GM19452 (cell line): ENCODE data around the gene CNDP1.

ENCODE experiments used
- ATAC-seq: cut with Tn5 transposase; IDR thresholded peaks from one replicate; pipeline ENCODE4 v1.9.1; 2021; ENCODE audit not compliant: unreplicated experiment

CNDP1 gene

DNA sequence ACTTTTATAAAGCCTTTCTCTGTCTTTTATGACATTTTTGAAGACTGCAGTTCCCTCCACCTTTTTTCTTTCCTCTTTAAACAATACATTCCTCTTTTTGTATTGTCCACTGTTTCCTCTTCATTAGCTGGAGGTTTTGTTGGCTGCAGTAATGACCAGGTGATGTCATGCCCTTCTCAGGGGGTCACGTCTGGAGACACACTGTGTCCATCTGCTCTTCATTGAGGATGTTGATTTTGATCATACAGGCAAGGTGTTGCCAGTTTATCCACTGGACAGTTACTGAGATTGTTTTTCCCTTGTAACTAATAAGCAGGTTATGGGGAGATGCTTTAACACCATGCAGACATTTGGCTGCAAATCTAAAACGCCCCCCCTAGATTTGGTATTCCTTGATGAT lies 83.2 kb downstream of the CNDP1 start:
- ATAC-seq, result no peak

DNA sequence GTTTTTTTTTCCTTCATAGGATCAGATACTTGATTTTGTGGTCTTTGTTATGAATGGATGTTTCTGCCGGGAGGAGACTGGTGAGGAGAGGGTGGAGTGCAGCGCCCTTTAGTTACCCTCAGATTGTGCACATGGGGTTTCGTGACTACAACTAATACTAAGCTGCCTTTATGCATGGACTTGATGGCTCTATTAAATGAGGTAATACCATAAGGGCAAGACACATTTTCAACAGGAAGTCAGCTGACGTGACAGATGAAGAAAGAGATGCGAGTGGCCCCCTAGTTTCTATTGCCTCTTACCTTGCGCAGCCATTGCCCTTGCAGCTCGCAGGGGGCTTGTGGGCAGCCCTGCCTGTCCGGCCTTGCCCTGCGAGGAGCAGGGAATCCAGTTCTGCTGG lies 87.8 kb downstream of the CNDP1 start:
- ATAC-seq, result no peak

DNA sequence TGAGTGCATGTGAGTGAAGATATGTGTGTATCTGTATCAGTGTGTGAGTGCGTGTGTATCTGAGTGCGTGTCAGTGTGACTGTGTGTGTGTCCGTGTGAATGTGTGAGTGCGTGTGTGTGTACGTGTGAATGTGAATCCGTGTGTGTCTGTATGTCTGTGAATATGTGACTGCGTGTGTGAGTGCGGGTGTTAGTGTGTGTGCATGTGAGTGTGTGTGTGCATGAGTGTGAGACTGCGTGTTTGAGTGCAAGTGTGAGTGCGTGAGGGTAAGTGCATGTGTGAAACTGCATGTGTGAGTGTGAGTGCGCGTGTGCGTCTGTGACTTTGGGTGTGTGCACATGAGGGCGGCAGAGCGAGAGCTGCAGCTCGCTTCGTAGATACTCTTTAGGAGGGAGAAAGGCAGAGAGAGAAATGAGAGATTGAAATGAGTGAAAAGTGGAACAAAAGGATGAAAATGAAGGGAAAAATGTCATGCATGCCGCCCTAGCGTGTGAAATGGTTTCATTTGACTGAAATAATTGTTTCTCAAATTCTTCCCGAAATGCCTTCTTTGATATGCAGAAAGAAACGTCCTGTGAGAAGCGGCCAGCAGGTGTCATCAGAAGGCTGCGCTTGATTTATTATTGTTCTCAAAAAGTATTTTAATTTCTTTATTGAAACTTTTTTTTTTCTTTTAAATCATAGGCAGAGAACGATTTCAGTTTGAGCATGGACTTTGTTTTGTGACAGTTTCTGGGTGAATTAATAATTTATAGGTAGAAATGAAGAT lies 88.9 kb downstream of the CNDP1 start:
- ATAC-seq, result no peak

DNA sequence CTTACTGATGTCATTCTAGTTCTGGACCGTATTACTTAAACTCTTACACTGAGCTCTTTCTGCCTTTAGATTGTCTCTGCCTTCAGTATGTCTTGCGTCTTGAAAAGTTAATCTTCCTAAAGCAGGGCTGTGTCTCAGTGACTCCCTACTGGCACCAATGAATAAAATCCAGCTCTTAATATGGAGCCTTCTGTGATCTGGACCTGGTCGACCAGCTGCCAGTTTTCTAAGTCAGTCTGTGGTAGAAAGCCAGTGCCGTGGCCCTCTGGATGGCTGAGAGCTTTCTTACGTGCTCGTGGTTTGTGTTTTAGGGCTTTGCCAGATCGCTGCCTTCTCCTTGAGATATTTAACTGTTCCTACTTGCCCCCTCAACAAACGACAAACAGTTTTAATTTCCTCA lies 90.2 kb downstream of the CNDP1 start:
- ATAC-seq, result no peak

DNA sequence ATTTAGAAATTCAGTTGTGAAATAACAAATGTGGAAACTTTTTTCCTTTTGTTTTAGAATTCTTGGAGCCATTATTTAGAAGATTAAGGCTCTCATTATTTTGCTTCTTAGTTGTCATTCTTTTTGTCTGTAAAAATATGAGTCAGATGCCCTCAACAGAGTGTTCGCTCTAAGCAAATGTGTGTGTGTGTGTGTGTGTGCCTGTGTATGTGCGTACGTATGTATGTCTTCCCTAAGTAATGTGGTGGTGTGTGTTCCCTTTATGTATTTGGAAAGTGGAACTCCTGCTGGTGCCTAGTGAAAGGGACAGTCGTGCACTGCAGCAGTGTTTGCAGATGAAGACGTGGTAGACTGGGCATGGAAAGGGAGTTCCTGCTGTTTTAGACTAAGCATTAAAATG lies 90.9 kb downstream of the CNDP1 start:
- no peak for ATAC-seq

DNA sequence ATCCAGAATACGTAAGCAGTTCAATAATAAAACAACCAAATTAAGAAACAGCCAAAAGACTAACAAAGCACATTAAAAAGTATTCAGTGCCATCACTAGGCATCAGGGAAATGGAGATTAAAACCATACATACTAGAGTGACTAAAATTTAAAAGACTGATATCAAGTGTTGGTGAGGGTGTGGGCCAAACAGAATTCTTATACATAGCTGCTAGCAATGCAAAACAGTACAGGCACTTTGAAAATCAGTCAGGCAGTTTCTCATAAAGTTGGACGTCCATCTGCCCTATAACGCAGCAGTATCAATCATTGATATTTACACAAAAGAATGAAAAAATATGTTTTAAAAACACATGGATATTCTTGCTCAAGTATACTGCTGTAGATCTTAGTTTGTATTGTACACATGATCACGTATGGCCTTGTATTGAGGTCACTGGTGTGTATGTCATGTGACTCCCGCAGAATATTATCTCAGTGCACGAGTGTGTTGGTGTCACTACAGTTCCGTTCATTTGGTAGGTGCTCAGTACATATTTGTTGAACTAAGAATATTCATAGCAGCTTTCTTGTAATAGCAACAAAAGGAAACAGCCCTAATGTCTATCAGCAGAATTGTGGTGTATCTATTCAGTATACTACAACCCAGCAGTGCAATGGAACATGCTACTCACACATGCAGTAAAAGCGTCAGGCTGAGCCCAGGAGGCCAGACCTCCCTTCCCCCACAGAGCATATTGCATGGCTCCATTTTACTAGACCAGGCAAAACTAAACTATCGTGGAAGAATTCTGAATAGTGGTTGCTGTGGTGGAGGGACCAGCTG lies 92.0 kb downstream of the CNDP1 start:
- no peak for ATAC-seq

DNA sequence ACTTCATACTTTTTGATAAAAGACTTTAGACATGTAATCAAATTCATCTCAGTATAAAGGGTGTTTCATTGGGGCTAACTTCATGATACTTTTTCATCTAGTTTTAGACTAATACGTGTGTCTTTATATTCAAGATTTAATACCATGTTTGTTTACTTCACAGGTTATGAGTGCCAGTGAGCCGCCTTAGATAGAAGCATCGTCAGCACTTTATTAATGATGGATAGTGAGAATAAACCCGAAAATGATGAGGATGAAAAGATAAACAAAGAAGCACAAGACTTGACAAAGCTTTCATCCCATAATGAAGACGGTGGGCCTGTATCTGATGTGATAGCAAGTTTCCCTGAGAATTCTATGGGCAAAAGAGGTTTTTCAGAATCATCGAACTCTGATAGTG lies 96.5 kb downstream of the CNDP1 start:
- ATAC-seq, result no peak

DNA sequence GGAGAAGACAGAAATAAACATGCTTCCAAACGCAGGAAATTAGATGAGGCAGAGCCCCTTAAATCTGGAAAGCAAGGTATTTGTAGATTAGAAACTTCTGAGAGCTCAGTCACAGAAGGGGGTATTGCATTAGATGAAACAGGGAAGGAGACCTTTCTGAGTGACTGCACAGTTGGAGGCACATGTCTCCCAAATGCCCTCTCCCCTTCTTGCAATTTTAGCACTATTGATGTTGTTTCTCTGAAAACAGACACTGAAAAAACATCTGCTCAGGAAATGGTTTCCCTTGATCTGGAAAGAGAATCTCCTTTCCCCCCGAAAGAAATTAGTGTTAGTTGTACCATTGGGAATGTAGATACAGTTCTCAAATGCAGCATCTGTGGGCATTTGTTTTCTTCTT lies 96.9 kb downstream of the CNDP1 start:
- ATAC-seq, result no peak

DNA sequence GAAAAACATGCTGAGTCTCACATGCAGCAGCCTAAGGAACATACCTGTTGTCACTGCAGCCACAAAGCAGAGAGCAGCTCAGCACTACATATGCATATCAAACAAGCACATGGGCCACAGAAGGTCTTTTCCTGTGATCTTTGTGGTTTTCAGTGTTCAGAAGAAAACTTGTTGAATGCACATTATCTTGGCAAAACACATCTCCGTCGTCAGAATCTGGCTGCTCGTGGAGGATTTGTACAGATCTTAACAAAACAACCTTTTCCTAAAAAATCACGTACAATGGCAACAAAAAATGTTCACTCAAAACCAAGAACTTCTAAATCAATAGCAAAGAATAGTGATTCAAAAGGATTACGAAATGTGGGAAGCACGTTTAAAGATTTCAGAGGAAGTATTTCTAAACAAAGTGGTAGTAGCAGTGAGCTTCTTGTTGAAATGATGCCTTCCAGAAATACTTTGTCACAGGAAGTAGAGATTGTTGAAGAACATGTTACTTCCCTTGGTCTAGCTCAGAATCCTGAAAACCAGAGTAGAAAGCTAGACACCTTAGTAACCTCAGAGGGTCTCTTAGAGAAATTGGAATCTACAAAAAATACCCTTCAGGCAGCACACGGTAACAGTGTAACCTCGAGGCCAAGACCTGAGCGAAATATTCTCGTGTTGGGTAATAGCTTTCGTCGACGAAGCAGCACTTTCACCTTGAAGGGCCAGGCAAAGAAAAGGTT lies 97.5 kb downstream of the CNDP1 start:
- no peak for ATAC-seq

DNA sequence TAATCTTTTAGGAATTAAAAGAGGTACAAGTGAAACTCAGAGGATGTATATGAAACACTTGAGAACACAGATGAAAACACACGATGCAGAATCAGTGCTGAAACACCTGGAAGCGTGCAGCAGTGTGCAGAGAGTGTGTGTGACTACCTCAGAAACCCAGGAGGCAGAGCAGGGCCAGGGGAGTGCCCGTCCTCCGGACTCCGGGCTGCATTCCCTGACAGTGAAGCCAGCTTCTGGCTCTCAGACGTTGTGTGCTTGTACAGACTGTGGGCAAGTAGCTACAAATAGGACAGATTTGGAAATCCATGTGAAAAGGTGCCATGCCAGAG lies 98.0 kb downstream of the CNDP1 start:
- ATAC-seq, result no peak

DNA sequence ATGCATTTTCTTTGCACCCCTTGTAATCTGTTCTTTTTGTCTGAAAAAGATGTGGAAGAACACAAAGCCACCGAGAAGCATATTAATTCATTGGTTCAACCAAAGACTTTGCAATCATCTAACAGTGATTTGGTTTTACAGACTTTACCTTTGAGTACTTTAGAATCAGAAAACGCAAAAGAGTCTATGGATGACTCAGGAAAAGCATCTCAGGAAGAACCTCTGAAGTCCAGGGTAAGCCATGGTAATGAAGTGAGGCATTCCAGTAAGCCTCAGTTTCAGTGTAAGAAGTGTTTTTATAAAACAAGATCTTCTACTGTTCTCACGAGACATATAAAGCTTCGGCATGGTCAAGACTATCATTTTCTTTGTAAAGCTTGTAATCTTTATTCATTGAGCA lies 98.6 kb downstream of the CNDP1 start:
- ATAC-seq, result no peak

DNA sequence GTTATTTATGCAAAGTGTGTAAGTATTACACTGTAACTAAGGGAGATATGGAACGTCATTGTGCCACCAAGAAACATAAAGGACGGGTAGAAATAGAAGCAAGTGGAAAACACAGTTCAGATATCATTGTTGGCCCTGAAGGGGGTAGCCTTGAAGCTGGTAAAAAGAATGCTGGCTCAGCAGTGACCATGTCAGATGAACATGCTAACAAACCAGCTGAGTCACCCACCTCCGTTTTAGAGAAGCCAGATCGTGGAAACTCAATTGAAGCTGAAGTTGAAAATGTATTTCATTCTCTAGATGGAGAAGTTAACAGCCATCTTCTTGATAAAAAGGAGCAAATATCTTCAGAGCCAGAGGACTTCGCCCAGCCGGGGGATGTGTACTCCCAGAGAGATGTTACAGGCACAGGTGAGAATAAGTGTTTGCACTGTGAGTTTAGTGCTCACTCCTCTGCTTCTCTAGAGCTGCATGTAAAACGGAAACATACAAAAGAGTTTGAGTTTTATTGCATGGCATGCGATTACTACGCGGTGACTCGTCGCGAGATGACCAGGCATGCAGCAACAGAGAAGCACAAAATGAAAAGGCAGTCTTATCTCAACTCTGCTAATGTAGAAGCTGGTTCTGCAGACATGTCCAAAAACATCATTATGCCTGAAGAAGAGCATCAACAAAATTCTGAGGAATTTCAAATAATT lies 99.5 kb downstream of the CNDP1 start:
- ATAC-seq, result no peak

DNA sequence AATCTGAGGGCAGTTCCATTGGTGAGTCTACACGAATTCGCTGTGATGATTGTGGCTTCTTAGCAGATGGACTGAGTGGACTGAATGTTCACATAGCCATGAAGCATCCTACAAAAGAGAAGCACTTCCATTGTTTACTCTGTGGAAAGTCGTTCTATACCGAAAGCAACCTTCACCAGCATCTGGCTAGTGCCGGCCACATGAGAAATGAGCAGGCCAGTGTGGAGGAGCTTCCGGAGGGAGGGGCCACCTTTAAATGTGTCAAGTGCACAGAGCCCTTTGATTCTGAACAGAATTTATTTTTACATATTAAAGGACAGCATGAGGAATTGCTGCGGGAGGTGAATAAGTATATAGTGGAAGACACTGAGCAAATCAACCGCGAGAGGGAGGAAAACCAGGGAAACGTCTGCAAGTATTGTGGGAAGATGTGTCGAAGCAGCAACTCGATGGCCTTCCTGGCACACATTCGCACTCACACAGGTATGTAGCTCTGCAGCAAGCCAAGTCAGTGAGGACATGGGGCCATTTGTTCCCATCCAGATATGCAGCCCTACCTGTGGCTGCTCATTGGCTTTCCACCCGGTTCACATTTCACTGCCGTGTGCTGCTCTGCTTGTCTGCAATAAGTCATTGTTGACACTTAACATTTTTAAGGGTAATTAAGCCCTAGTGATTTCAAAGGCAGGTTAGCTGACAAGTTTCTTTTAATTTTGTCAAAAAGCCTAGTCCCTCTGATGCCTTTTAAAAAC lies 101.1 kb downstream of the CNDP1 start:
- no peak for ATAC-seq
